ENCODE results near the gene TMEM35B.
"Not testable (repeated sequence)": the region's sequence is repeated elsewhere in the genome, so short reads cannot be mapped to it uniquely, and the experiment has no call there.

TMEM35B gene

DNA sequence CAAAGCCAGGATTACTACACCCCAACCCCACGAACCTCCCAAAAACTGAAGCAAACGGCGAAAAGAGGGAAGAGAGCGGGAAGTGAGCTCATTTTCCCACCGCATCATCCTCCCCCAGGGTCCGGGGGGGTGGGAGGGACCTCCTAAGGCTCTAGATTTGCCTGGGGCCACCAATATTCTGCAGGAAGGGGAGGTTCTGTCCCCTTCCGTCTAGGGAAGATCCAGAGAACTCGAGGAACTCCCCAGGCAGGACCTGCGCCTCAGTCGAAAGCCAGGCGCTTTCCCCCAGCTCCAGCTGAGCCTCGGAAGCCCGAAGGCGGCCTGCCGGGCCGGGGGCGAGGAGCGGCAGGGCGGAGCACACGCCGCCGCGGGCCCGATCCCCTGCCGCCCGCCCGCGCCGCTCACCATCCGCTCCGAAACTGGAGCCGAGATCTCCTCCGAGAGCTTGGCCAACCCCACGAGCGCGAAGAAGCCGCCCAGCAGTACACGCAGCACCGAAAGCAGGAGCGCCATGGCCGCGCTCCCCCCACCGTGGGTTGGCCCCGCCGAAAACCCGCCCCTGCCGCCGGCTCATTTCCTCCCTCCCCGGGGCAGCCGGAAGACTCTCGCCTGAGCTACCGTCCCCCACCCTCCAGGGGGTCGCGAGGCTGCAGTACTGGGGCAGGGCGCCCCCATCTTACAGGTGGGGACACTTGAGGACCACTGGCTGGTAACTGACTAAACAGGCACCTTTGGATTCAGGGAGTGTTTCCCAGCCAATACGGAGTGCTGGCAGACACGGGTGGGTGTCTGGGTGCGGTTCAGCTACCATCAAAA, at the start of gene TMEM35B:
TMEM35B (minus strand) TSS at position 555 of the 816 bp plus-strand sequence; CDS start at position 513, 42 bp downstream.
- in situ Hi-C loops (cut with MboI; ENCODE audit: low sequenced_read_pairs), result no loop called here

DNA sequence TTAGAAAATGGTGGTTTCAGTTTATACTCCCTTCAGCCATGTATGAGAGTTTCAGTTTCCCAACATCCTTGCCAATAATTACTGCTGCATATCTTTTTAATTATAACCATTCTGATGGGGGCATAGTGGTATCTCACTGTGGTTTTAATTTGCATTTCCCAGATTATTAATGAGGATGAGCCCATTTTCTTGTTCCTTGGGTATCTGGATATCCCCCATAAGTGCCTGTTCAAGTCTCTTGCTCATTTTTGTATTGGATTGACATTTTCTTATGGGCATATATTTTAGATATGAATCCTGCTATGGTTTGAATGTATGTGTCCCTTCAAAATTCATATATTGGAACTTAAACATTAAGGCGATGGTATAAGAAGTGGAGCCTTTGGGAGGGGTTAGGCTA, 48.2 kb upstream of the TMEM35B start:
- in situ Hi-C loops (cut with MboI; ENCODE audit: low sequenced_read_pairs), result no loop called here

DNA sequence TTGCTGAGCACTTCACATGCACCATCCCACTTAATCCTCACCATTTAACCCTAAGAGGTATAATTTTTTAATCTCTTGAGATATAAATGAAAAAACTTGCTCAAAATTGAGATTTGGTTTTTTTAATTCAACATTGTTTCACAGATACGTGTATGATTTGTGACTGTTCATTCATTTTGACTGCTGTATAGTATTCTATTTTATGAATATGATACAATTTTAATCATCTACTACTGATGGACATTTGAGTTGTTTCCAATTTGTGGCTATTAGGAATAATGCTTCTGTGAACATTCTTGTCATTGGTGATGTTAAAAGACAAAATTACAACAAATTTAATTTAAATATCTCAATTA, 47.2 kb upstream of the TMEM35B start:
- in situ Hi-C loops (cut with MboI; ENCODE audit: low sequenced_read_pairs), result no loop called here

DNA sequence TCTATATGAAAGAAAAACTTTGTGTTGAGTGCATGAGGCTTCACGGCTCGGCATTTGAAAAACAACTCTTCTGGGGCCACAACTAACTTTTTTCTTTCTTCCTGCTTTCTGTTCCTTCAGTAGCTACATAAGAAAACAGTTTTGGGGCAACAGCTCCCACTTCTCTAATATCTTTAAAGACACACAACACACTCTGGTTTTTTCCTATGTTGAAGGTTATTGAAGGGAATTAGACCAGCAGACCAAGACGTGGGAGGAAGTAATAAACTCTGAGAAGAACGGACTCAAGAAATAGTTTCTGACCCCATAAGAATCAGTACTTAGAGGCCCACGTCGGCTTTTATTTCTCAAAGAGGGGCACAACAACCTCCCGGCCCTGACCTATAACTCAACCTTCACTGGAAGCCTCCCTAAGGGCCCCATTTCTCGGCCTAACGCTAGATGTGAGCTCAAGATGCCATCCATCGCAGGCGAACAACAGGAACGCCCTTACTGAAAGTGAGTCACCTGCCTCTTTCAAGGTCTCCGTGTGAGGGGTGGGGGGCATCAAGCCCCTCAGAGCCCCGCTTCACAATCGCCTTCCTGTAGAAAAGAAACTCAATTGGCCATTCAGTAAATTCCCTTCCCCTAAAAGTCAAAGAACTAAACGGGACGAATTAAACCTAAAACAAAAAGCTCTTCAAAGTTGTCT, 45.8 kb upstream of the TMEM35B start:
- in situ Hi-C loops (cut with MboI; ENCODE audit: low sequenced_read_pairs), result no loop called here

DNA sequence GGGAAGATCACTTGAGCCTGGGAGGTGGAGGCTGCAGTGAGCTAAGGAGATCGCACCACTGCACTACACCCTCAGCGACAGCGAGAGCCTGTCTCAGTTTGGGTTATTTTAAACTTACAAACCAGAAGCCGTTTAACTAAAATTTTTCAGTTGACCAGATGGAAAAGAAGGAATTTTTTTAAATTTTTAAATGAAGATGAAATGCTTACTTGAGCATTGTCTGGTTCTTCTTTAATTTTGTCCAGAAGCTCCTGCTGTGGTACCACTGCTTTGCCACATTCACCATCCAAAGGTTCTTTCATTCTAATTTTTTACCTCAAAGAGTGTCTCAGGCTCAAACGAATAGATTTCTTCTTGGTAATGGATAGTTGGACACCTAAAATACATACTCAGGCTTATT, 45.2 kb upstream of the TMEM35B start:
- in situ Hi-C loops (cut with MboI; ENCODE audit: low sequenced_read_pairs), result no loop called here

DNA sequence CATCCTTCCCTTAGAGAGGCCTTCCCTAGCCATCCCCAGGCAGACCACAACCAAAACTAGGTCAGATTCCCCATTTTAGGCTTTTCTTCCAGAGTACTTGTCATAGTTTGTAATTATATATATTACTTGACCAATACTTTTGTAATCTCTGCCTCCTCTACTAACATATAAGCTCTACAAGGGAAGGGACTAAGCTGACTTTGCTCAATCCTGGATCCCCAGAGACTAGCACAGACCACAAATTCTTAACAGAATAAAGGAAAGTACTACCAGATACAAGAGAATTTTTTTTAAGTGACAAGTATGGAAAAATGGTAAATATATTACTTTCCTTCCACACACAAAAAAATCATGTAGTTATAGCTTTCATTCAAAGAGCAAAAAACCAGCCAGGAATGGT, 44.6 kb upstream of the TMEM35B start:
- in situ Hi-C loops (cut with MboI; ENCODE audit: low sequenced_read_pairs), result no loop called here

DNA sequence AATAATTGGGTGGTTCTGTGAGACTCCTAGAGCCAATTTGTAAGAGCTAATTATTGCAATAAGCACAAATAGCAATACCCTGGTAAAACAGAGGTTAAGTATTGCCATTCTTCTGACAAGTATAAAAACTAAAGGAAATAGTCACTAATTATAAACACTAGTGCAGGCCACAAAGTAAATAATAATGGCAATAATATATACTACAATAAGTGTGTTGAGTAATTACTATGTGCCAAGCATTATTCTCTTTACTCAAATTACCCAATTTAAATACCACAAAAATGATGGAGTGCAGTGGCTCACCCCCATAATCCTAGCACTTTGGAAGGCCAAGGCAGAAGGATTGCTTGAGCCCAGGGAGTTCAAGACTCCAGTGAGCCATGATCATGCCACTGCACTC, 31.3 kb upstream of the TMEM35B start:
- in situ Hi-C loops (cut with MboI; ENCODE audit: low sequenced_read_pairs), result no loop called here

DNA sequence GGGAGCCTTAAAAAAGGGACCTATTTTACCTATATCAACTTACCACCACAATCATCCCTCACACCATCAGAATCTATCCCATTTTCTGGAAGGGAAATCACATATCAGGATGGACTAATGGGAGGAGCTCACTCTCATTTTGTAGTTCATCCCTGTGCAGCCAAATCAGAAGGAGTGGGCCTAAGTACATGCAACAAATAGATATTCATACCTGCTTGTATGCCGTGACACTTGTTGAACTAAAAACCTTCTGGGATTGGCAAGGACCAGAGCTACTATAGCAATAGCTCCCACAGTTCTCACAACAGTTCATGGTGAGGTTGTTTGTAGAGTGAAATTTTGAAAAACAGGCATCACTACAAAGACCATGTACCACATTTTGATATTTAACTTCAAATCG, 29.3 kb upstream of the TMEM35B start:
- in situ Hi-C loops (cut with MboI; ENCODE audit: low sequenced_read_pairs), result no loop called here

DNA sequence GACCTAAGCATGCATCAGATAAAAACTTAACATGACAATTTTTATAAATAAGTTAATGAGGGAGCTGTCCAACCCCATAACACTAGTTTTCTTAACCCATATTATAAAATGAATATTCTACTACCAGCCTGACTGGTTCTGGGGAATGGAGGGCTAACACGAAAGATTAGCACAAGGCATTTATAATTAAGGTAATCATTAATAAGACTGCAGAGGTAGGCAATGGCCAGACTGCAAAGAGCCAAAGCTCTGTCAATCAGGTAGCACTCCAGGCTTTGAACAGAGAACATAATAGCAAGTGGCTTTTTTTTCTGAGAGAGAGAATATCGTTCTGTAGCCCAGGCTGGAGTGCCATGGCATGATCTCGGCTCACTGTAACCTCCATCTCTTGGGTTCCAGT, 20.6 kb upstream of the TMEM35B start:
- in situ Hi-C loops (cut with MboI; ENCODE audit: low sequenced_read_pairs), result no loop called here

DNA sequence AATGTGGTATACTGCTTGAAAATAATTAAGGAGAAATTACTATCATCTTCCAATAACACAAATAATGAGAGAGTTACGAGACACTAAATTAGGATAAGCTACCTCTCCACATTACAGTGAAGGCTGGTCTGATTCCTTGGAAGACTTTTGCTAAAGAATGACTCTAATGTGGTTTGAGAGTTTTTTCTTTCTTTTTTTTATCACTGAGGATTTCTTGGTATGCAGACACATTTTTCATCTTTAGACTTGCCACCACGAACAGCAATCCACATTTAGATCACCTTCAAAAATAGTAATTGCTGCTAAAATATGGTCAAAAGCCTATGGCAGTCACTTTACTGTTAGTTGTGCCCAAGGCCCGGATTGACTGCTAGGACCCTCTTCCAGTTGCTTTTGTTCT, 16.6 kb upstream of the TMEM35B start:
- in situ Hi-C loops (cut with MboI; ENCODE audit: low sequenced_read_pairs), result no loop called here

DNA sequence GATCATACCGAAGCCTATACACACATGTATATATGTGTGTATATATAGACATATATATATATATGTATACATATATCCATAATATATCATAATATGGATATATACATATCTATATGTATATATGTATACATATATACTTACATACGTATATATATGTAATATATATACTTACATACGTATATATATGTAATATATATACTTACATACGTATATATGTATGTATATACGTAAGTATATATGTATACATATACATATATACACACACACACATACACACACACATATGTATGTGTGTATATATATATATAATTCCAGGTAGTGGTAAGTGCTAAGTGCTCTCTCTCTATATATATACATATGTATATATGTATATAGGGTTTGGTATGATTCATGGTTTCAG, 9.7 kb upstream of the TMEM35B start:
- in situ Hi-C loops (cut with MboI; ENCODE audit: low sequenced_read_pairs), result no loop called here

DNA sequence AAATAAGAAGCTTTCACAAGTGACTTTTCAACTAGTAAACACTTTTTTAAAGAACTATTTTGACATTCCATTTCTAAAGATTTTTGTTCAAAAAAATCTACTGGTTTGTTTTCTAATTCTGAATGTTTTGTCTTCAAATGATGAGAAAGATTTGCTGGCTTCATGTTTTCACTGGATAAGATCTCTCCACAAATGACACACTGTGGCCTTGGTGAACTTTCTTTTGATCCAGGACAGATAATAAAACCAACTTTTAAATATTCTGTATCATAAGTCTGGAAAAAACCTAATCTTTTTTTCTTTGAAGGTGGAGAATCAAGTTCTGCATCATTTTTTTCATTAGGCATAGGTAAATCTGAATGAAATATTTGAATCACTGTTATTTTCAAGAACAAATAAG, 3.4 kb upstream of the TMEM35B start:
- in situ Hi-C loops (cut with MboI; ENCODE audit: low sequenced_read_pairs), result no loop called here

DNA sequence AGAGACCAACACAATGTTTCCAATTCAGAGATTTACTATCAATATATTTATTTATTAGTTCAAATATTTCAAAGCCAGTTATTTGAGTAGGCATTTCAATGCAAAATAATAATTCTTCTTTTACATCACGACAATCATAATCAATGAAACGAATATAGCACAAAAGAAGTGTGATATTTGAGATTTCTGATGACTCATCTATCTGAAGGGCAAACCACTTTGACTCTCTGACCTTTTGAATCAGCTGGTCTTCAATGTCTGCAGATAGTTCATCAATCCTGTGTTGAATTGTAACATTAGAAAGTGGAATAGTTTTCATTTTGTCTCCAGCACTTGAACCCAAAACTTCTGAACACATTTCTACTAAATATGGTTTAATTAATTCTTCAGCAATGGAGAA, 3.0 kb upstream of the TMEM35B start:
- in situ Hi-C loops (cut with MboI; ENCODE audit: low sequenced_read_pairs), result no loop called here

DNA sequence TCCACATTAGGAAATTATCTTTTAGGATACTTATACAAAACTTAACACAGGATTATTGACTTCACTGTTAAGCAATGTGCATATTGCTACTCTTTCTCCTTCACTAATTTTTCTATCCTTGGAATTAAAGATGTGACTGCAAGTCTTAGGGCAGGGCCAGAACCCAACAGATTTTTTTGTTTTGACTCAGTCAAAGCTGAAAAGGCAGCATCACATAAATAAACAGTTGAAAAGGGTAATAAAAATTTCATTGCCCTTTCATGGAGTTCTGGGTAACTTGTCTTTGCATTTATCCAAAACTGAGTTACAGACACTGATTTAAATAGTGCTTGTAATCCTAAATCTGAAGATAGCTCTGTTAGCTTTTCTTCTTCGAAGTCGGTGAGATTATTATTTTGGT, 1.9 kb upstream of the TMEM35B start:
- in situ Hi-C loops (cut with MboI; ENCODE audit: low sequenced_read_pairs), result no loop called here

DNA sequence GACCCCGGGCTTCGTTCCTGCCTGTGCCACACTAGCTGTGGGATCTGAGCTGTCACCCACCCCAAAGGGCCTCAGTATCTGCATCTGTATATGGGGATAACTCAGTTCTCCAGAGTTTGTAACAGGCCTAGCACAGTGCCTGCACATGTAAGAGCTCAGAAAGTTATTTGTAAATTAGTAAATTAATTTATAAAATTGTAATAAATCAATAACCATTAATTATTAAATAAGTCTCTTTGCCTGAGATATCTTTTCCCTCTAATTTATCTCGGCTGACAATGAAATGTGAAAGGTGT, 410 bp upstream of the TMEM35B start:
- in situ Hi-C loops (cut with MboI; ENCODE audit: low sequenced_read_pairs), result not testable (repeated sequence)

DNA sequence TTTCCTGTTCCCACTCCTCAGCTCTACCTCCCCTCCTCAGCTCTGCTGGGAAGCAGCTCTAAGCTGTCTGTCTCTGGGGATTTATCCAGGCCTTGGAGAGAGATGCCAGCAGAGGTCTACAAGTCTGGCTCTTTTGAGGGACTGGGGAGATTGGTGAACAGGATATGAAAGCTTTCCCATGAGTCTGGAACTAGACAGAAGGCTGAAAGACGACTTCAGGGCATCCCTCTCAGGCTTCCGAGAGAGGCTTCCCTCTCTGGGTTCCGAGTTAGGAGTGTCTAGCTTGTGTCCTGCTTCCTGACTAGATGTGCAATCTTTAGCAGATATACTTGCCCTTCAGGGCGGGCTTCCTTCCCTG, 733 bp downstream of the TMEM35B start:
- in situ Hi-C loops (cut with MboI; ENCODE audit: low sequenced_read_pairs), result no loop called here

DNA sequence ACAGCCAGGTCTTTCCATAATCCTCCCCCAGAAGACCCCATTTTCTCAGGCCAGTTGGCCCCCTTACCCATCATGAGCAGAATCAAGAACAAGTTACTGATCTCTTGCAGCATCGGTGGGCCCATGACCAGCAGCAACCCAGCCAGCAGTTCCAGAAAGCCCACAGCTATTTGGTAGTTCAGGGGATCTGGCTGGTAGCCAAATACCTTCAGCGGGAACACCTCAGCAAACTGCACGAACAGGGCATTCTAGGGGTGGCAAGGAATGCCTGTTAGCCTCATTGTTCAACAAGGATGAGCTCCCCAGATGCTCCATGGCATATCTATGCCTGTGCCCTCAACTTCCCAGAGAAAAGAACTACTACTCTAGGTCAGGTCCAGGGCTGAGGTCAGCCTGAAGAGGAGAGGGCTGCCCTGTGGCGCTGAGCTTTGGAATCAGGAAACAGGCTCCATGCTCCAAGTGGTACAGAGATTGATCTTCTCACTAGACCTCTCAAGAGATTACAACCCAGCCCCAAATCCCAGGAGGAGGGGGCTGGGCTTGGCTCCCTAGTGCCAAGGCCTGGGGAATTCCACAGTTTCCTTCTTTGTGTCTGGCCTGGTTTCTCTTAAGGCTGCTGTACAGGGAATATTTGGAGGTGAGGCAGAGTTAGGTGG, 1.3 kb downstream of the TMEM35B start:
- in situ Hi-C loops (cut with MboI; ENCODE audit: low sequenced_read_pairs), result no loop called here

DNA sequence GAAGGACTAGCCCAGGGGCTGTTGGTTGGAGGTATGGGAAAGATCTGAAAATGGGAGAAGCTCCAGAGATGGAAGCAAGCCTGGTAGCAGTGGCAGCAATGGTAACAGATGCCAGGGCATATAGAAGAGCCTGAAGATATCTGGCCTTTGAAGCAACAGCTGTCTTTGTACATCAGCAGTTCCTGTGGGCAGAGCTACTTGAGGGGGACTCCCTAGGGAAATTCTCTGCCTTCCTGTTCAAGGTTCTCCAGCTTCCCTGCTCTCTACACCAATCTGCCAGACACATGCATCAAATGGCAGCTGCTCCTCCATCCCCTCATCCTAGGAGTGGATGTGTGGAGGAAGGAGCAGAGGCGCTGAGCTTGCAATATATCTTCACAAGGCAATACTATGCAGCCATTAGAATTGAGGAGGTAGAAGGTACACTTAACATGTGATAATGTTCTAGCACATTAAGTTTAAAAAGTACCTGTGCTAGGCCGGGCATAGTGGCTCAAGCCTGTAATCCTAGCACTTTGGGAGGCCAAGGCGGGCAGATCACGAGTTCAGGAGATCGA, 2.2 kb downstream of the TMEM35B start:
- in situ Hi-C loops (cut with MboI; ENCODE audit: low sequenced_read_pairs), result no loop called here

DNA sequence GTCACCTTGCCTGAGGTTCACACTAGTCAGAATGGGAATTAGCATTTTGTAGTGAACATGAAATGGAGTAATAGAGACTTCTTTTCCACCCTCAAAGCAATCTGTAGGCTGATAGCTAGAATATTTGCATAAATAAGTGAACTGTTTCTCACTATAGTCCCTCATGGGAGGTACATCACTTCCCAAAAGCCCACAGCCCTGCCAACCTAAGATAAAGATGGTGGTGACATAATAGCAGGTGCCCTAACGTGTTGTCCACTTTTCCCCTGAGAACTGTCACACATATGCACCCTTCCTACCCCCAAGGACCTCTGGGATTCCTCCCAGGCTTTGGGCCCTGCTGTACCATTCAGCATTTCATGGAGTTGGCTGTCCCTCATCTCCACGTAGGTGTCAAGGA, 4.4 kb downstream of the TMEM35B start:
- in situ Hi-C loops (cut with MboI; ENCODE audit: low sequenced_read_pairs), result no loop called here

DNA sequence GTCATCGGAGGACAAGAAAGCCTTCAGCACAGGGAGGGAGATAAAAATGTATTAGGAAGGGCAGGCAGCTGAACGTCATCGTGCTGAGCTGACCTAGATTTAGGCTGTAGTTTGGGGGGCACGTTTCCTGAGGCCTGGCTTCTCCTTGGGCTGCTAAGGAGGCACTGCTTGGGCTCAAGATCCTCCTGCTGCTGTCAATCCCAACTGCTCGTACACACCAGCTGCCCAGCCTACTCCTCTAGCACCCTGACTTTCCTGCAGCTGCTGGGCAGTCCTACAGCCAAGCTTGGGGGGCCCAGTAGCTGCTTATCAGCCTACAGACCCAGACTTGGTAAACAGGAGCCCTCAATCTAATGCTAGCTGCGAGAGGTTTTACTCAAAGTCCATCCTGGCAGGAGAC, 6.2 kb downstream of the TMEM35B start:
- in situ Hi-C loops (cut with MboI; ENCODE audit: low sequenced_read_pairs), result no loop called here

DNA sequence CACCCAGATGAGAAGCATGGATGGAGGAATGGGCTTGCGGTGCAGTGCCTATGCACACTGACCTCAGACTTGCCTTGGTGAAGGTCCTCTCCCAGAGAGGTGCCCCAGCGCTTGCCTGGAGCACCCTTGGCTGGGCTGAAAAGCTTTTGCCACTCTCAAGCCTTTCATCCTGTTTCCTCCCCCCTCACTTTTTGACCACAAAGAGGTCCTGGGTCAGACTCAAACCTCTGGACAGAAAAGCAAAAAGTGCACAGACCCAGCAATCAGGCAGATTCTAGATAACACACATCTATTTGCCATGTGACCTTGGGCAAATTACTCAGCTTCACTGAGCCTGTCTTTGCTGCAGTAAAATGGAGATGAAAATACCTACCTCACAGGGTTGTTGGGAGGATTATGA, 7.3 kb downstream of the TMEM35B start:
- in situ Hi-C loops (cut with MboI; ENCODE audit: low sequenced_read_pairs), result no loop called here

DNA sequence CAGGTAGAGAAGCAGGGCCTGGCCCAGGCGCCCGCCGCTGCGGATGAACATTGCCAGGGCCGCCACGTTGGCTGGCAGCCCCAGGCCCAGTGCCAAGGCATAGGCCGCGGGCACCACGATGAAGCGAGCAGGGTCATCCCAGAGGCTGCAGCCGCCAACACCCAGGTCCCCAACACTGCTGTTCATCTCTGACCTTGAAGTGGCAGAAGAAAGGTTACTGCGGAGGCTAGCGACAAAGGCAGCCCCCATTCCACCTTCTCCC, 8.0 kb downstream of the TMEM35B start:
- in situ Hi-C loops (cut with MboI; ENCODE audit: low sequenced_read_pairs), result no loop called here
